HG03354 (cell line): Measurements from ENCODE around the gene RCVRN.

ENCODE experiments used
- ATAC-seq: cut with Tn5 transposase; IDR thresholded peaks from one replicate; pipeline ENCODE4 v1.9.1; 2021; ENCODE audit warnings: mild to moderate bottlenecking; ENCODE audit not compliant: unreplicated experiment, poor library complexity, severe bottlenecking

The RCVRN gene

DNA sequence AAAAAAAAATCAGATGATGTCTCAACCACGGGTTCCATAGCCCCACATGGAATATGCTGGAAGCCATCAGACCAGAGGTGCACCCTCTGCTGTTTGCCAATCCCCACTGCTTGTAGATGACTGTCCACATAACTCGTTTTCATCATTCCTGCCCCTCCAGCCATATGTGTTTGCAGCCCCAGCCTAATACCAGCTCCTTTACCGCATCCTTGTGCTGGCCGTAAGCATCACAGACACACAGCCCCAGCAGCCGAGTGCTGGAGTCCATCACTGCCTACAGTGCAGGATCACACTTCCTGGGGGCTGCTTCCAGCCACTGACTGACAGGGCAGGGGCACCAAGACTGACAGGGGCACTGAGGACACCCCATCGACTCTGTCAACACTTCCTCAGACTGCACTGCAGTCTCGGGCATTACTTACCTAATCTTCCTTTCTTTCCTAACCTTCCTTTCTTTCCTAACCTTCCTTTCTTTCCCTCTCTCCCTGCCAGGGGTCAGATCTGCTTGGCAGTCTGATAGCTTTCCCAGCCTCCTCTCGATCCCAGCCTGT, 5.0 kb downstream of the RCVRN start:
- ATAC-seq, result no peak

DNA sequence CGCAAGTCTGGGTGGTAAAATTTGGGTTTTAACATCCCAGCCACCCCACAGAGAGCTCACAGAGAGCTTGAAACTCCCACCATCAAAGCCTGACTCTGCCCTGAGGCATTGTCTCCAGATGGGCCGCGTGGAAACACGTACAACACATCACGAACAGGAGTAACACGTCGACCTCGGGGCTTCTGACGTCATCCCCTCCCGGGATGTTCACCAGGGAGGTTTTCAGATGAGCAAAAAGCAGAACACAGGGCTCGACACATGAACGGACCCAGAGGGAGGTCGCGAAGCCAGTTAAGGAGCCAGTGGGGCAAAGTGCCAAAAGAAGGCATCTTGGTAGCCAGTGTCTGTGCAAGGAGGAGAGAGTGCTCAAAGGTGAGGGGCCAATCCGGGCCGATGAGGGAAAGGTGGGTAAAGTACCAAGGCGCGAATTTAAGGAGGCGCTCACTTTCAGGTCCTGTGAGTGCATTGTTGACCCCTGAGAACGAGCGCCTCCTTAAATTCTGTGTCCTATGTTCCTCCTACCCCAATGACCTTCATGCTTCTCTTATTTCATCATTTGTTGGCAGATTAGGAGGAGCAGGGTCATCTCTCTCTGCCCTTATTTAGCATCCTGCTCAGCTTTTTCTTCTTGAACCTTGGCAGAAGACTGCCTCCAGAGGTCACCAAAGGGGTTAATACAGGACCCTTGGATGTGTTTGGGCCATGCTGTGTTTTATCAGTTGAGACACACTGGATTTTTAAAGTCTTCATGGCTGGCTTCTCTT, 5.6 kb downstream of the RCVRN start:
- ATAC-seq, result no peak

DNA sequence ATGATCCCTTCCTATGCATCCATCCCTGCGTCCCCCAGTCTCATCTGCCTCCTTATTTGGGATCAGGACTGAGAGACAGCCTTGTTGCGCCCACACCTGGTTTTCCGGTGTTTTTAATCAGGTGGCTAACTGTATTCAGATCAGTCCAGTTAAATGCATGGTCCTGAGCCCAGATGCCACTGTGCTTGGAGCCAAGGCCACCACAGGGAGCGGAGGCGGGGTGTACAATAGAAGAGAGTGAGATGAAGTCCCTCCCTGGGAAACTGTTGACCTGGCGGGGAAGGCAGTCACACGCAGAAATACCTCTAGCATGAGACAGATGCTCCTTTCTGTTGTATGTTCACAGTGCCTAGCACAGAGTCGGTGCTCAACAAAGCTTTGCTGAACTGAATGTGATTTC, 6.3 kb downstream of the RCVRN start:
- no peak for ATAC-seq

DNA sequence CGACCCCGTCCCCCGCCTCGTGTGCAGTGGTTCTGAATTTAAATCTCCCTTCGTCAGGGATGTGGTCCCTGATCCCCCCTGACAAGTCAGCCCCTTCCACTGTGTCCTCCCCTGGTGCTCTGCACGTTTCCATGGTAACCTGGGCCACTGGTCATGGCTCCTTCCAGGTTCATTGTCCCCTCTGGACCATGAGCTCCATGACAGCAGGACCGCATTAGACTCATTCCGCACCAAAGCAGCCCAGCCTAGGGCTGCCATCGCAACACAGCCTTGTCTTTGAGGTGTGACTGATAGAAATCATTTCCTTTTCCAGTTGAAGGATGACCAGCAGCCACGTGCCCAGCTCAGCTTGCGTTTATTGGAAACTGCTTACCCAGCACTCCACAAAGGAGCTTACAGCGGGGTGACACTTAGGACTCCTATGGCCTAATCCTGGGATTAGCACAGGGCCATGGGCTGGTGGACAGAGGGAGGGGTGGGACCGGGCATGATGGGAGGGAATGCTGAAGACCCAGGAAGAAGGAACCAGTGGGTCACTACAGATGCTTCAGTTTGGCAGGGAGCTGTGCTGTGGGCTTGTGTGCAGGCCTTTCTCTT, 7.6 kb downstream of the RCVRN start:
- ATAC-seq, result no peak

DNA sequence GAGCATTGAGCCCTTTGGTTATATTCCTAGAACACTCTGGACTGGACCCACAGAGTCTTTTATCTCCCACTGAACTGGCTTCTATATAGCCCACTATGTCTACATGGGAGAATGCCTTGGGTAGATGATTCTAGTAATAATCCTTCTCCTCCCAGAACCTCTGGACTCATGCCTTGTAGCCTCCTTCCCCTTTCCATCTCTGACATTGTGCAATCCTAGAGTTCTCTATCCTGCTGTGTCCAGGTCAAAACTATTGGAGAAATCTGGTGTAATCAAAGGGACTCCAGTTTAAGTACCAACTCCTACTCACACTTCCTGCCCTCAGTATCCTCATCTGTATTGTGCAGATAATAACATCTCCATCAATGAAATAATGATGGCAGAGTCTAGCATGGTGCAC, 9.1 kb downstream of the RCVRN start:
- ATAC-seq, result no peak

DNA sequence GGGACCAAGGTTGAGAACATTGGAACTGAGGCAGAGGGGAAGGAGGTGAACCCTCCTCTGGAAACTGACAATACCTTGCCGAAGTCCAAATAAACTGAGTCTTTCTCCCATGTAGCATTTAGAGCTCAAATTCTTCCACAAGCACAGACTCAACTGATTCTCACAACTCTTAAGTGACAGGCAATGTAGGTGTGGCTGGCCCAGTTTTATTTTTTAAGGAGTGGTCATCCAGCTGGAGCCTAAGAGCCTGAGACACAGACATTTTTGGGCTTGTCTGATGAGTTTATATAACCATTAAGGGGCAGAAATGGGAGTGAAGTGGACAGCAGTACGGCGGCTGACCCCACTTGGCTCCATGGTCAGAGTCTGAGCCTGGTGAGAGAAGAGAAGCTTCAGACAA, 10.8 kb downstream of the RCVRN start:
- no peak for ATAC-seq

DNA sequence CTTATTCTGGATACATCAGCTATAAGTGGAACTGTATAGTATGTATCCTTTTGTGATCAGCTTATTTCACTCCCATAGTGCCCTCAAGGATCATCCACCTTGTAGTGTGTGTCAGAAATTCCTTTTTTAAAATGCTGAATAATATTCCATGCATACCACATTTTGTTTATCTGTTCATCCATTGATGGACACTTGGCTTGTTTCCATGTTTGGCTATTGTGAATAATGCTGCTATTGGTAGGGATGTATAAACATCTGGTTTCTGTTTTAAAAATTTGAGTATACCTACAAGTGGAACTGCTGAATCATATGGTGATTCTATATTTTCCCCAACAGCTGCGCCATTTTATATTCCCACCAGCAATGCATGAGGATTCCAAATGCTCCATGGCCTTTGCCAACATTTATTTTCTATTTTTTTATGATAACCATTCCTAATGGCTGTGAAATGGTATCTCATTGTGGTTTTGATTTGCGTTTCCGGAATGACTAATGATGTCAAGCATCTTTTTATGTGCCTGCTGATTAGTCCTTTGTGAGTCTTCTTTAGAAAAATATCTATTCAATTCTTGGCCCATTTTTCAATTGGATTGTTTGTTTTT, 11.6 kb downstream of the RCVRN start:
- ATAC-seq, result no peak

DNA sequence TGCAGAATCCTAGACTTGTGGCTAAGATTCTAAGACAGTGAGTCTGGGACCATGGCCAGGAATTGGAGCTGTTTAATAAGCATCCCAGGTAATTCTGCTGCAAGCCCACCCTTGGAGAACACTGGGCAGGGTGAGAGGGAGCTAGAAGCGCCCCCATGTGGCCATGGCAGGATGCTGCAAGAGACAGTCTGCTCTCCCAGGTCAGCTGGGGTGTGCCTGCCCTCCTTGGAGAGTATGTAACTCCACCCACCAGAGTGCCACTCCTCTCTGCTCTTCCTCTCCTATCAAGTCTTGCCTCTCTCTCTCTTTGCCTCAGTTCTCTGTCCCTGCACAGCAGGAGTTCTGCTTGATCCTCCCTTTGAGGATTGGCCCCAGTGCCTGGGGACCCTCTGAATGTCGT, 14.9 kb downstream of the RCVRN start:
- no peak for ATAC-seq

DNA sequence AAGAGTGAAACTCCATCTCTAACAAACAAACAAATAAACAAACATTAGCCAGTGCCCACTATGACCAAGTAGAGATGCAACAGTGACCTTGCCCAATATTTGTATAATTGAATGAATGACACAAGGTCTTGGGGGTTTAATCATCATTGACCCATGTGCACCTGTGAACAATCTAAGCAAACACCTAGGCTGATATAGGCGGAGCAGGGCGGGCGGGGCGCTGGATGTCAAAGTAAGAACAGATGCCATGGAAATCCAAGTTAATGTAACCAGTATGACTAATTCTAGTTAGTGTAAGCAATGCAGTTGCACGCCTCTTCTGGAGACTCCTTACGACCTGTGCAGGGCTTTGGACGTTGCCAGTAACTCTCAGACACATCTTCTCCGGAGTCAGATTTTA, 17.6 kb downstream of the RCVRN start:
- ATAC-seq, result no peak

DNA sequence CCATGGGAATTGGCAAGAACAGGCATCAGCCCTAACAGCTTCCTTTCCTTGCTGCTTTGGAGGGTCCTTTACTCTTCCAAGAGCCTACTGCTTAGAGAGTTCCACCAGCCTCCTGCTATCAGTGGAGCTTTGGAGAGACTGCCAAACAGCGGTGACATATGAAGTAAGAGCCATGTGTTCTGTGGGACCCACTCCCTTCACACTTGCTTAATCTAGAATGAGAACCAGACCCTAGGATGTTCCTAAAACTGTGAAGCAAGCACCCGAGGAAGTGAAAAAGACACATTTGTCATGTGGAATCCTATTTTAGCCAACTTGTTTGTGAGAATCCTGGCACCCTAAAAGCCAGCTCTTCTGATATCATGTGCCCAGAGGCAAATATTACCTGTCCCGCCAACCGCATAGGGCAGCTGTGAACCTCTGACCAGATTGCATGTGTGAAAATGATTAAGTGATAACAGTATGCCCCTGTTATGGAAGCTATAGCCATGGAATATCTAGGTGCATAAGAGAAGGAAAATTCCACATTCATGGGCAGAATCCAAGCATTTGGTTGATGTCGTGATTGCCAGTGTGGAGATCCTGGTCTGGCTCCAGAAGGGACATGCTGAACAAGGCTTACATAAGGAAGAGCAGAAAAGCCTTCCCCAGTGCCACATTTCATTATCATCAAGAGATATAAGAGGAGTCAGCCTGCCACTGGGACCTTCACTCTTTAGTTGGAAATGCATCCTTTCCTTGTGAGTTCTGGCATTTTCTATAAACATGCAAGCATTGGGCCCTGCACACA, 18.7 kb downstream of the RCVRN start:
- no peak for ATAC-seq

DNA sequence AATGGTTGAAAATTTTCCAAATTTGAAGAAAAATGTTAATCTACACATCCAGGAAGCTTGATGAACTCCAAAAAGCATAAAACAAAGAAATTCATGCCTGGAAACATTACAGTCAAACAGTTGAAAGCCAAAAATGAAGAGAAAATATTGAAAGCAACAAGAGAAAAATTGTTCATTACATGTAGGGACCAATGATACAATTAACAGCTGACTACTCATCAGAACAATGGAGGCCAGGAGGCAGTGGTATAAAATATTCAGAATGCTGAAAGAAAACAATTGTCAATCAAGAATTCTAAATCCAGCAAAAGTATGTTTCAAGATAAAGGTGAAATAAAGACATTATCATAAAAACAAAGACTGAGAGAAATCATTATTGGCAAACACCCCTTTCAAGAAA, 21.6 kb downstream of the RCVRN start:
- ATAC-seq, result no peak

DNA sequence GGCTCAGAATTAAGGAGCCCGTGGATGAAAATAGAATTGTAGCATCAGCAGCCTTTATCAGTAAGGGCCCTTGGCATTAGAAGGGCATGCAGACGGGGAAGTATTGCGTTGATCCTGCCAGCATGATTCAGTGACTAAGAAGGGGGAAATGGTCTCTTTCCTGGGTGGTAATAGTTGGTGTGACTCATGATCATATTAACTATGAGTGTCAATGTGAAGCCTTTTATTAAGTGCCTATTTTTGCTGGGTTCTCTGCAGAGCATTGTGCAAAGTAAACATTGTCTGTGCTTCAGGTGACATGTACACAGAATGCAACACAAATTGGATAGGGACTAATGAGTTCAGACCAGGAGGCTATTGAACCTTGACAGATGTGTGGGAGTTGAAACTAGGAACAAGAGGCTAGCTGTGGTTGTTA, 24.5 kb downstream of the RCVRN start:
- no peak for ATAC-seq

DNA sequence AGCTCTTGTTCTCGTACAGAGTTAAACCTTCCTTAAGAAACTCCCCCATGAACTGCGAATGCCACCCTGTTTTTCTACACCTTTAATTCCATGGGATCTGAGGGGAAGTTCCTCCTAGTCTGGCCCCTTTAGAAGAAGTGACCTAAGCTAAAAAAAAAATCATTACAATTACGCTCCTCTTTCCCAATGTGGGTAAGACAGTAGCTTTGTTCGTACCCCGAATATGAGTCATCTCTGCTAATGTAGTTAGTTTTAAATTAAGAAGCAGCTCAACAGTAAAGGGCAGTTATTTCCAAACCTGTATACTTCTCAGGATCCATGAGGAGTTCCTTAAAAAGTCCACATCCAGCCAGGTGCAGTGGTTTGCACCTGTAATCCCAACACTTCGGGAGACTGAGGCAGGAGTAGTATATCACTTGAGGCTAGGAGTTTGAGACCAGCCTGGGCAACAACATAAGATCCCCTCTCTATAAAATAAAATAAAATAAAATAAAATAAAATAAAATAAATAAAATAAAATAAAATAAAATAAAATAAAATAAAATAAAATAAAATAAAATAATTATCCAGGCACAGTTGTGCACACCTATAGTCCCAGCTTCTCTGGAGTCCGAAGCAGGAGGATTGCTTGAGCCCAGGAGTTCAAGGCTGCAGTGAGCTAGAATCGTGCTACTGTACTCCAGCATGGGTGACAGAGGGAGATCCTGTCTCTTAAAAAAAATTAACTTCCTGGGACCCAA, 26.1 kb downstream of the RCVRN start:
- no peak for ATAC-seq

DNA sequence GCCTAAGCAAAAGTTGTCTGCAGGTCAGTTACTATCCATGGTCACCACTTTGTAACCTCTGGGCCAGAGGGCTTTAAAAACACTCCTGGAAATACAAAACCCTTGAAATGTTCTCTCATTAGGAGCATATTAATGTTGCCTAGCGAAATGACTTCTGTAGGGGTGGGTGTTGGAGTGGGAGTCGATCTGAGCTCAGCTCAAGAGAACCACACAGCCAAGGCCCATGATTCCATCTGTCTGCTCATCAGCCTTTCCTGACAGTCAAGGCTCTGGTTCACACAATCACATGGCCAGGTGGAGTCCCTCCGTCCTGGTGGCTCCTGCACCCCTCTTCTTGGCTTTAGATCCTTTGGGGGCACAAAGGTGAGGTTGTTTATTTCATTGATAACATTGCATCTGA, 26.7 kb downstream of the RCVRN start:
- no peak for ATAC-seq

DNA sequence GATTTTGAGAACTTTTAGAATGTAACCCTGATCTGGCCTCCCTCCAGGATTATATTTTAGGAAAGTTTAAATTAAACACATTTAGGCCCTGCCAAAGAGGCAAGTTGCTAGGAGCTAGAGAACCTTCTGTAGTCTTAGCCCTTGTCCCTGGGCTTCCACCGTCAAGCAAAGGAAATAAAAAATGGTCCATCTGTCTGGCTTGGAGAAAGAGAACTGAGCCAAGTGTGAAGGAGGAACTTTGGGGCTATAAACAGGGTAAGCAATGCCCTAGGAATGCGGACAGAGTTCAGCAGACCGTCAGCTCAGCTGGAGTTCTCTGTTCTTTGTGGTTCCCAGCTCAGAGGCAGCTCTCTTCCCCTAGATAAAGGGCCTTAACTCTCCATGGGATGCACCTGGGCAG, 29.6 kb downstream of the RCVRN start:
- no peak for ATAC-seq

DNA sequence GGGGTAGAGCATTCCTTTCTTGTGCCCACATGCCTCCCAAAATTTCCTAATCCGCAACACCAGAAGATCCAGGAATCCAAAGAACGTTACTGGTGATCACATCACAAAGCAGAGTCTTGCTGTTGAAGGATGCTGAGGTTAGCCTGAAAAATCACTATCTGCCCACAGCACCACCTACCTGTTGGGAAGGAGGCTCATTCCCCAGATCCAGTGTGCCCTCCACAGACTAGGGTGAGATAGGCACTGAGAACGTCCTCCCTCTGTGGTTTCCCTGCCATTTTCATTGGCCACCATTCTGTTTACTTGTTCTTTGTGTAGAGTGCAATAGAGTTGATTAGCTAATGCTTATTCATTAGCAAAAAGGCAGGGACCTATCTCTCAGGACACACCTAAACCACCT, 30.3 kb downstream of the RCVRN start:
- ATAC-seq, result no peak

DNA sequence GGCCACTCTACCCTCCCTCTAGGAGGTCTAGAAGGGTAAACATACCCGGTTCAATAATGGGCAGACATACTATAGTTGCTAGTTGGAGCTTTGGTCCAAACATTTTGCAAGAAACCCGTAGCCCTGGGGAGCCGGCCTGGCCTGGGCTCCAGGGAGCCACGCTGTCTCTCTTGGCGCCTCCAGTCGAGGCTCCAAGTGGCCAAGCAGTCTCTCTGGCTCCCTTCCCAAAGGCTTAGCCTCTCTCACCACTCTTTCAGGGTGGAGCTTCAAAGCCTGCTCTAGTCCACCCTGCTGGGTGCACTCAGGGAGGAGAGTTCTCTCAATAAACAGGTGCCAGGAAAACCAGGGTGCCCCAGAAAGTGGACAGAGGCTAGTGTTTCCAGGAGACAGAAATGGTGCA, 32.2 kb downstream of the RCVRN start:
- ATAC-seq, result no peak

DNA sequence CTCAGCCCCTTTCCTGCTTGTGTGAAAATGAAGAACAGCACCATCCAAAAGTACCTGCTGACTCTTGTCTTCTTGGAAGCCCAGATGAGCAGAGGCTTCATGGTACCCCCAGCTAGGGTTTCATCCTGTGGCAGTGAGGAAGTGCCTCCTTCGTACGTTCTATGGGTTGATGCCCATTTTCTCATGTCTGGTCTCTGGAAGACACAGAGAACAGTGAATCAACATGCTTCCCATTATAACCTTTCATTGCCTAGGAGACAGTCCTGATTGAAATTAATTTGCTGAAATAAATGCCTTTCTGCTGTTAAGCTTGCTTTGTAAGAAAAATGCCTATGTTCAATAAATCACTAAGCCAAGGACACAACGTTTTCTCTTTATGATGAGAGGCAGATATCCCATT, 36.5 kb downstream of the RCVRN start:
- ATAC-seq, result no peak

DNA sequence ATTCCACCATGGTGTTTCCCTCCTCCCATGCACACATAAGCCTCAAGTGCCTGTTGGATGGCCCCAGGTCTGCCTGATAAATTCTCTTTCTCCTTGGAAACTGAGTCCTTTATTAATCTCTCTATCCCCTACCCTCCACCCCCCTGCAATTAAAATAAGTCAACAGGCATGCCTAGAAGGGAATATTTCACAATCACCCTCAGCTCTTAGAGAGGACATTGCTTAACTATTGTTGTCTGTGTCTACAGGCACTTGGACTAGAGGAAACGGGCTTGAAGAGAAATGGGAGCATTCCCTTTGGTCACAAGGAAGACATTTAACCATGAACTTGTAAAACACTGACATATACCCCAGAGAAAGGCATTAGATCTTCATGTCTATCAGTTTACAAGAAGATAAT, 39.5 kb downstream of the RCVRN start:
- ATAC-seq, result no peak

DNA sequence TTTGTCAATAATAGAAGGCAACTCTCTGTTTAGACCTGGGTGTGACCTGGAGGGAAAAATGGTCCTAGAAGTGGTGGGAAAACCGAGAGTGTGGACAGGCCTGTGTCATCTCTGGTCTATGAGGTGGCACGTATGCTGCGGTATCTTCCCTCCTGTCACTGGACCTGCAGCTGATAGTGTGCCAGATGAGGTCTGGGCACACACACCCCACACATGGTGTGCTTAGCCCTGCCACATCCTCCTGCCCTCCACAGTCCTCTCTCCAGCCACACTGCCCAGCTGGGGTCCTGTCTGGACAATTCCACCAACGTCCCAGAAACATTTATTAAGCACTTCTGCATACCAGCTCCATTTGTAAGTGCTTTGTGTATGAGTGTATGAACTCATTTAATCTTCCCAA, 42.1 kb downstream of the RCVRN start:
- no peak for ATAC-seq
